Measurements from ENCODE around the gene SETD1A.
A peak's percentile ranks its signal among the peaks of the same experiment; 100 is the strongest.

Gene SETD1A

GRCh38 chr16:30983898-30984610, 26.5 kb downstream of the SETD1A start:
- DNase-seq: no peak

GRCh38 chr16:30984669-30985400, 27.3 kb downstream of the SETD1A start, which contains the start of gene HSD3B7:
TSS of gene HSD3B7 (plus strand) at chr16:30985207. CDS start at chr16:30985659, 452 bp downstream.
- peak; percentile 53 for DNase-seq

GRCh38 chr16:30985401-30986128, 28.0 kb downstream of the SETD1A start:
- DNase-seq: no peak

GRCh38 chr16:30986129-30986991, 28.8 kb downstream of the SETD1A start:
- DNase-seq: no peak

GRCh38 chr16:30987581-30988190, 30.1 kb downstream of the SETD1A start:
- DNase-seq: no peak

- no peak for DNase-seq
Measured at GRCh38 chr16:30989469-30990047, 32.0 kb downstream of the SETD1A start.

- no peak for DNase-seq
Measured at GRCh38 chr16:30990105-30990504, 32.6 kb downstream of the SETD1A start.

- DNase-seq: no peak
Measured at GRCh38 chr16:30991052-30991451, 33.5 kb downstream of the SETD1A start.

GRCh38 chr16:30992276-30992780, 34.8 kb downstream of the SETD1A start:
- DNase-seq: peak; percentile 23

GRCh38 chr16:30992931-30993816, 35.6 kb downstream of the SETD1A start:
- DNase-seq: peak; percentile 70

GRCh38 chr16:30995927-30996323, 38.4 kb downstream of the SETD1A start:
- DNase-seq: no peak

GRCh38 chr16:30996324-30996984, 38.9 kb downstream of the SETD1A start:
- no peak for DNase-seq

- DNase-seq: peak; percentile 76
Measured at GRCh38 chr16:30996985-30997724, 39.6 kb downstream of the SETD1A start.

GRCh38 chr16:30997725-30998711, 40.5 kb downstream of the SETD1A start:
- DNase-seq: no peak

- no peak for DNase-seq
Measured at GRCh38 chr16:30998852-30999761, 41.6 kb downstream of the SETD1A start.

- no peak for DNase-seq
Measured at GRCh38 chr16:31000671-31001382, 43.3 kb downstream of the SETD1A start.

All from MV-4-11 (cell line).